ENCODE data around the gene SRBD1.

The SRBD1 gene

DNA sequence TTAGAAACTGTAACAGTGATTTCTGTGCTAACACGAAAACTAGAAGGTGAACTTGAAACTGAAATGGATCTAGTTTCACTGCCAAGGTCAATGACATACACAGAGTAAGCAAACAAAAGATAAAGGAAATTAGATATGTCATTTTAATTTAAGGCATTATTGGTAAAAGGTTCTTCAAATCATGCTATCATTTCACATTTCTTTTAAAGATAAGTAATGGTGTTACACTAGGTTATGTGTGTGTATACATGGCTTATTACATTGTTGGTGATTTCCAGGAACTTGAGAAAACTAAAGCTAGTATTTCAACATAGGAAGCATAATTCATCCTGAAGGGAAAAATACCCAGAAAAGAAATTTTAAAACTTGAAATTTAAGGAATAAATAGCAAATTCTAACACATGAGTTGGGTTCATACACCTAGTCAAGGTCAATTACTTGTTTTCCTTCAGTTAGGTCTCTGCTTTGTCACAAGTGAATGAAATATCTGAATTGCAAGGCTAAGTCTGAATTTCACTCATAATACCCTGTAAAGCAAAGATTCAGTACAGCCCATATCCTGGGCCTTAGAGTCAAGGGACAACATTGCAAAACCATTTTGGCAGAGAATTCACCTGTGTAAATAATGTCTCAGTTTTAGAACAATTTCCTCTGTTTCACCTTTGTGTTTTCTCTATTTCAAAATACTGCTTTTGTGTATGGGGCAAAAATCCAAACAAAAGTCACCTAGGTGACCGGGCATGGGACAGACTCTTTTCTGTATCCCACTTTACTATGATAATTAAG, 141.6 kb downstream of the SRBD1 start:
- no peak for DNase-seq (ENCODE audit: low read depth)

DNA sequence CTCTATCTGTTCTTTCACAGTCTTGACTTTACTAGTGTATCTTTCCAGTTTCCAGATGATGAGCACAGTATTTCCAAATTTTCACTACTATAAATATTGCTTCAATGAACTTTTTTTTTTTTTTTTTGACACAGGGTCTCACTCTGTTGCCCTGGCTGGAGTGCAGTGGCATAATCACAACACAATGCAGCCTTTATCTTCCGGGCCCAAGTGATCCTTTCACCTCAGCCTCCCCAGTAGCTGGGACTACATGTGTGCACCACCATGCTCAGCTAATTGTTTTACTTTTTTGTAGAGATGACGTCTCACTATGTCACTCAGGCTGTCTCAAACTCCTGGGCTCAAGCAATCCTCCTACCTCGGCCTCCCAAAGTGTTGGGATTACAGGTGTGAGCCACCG, 142.8 kb downstream of the SRBD1 start:
- no peak for DNase-seq (ENCODE audit: low read depth)

DNA sequence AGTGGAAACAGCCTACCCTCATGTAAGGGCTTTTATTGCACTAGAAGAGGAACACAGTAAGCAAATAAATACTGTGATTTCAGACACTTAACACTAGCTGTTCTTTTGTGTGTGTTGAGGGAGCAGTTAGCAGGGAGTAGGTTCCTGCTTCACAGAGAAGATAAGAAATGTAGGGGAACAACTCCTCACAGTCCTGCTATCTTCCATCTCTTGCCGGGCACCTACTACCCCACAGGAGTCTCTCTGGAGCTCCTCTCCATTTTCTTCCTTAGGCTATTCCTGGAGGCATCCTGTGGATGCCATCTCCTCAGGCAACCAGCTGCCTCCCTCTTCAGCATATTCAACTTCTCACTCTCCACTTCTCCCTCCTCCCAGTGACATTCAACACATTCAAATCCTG, 145.0 kb downstream of the SRBD1 start:
- no peak for DNase-seq (ENCODE audit: low read depth)

DNA sequence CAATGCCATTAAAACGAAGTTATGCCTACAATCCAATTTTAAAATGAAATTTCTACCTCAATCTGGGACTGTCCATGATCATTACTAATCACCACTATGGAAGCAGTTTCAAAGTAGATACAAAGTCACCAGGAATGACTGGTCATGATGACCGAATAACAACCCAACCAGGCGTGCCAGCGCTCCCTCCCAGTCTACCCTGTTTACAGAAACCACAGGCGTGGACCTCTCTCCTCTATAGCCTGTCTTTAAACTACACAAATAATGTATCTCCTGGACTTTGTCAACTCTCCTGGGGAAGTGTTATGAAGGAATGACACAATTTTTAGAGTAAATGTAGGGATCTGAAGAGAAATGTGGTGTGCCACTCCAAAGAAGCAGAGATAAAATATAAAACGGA, 150.2 kb downstream of the SRBD1 start:
- DNase-seq (ENCODE audit: low read depth), result no peak

DNA sequence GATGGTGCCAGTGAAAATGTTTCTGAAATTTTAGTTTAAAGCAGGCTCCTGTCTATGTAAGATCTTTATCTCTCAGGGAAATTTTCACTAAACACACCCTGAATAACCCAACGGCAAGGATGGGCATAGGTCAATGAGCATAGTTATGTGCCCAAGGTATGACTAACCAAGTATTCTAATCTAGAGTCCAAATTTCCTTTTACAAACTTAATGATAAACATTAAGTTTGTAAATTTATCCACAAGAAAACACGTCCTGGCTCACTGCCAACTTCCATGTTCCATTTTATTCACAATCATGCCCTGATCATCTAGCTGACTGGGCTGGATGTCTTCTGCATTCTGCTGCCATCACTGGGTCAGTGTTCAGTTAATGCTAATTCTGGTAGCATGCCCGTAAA, 151.2 kb downstream of the SRBD1 start:
- no peak for DNase-seq (ENCODE audit: low read depth)

DNA sequence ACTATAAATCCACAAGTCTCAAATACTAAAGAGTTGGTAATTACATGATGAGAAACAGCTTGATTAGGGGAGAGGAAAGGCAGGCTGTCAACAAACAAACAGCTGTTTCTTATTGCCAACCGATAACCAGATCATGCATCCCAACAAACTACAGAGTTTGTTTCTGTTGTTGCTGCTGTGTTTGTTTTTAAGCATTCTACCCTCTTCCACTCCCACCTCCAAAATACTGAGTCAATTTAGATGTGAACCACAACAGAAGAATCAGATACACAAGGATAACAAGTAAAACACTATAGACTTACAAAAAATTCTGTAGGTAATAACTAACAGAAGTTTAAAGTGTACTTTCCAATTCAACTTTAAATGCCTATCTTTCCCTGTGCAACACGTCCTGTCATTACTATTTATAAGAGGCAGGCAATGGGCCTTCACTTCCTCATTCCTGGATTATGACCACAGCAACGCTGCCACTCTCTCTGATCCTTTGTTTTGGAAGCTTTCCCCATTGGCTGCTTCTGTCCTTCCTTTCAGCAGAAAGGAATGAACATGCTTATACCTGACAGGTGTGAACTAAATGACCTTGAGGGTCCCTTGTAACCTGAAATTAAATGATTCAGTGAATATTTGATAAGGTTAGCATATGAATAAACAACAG, 152.0 kb downstream of the SRBD1 start:
- DNase-seq (ENCODE audit: low read depth), result no peak

DNA sequence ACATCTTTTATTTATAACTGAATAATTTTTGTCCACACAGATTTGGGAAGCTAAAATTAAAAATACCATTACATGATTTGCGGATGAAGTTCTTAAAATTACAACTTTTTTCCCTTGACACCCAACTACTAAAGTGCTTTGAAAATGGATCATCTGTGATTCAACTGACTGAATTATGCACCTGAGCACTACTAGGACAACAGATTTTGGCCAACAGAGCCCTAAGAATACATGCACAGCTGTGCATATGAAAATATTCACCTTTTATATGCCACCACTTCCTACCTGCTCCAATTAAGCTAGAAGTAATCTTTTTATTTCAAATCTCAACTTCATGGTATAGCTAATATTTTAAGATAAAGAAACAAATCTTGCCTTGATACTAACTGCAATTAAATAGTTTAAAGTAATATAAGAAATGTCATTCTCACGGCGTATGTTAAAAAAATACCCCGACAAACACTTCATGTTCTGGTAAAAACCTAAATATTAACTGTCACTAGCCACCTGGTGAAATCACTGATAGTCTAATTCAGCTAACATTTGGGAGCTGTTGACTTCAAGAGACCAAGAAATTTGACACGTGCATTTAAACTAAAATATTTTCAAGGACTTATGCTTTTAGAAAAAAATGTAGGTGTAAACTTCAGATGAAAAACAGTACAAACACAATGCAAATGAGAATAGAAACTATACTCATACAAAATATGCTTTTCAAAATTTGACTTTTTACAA, 153.7 kb downstream of the SRBD1 start:
- DNase-seq (ENCODE audit: low read depth), result no peak

DNA sequence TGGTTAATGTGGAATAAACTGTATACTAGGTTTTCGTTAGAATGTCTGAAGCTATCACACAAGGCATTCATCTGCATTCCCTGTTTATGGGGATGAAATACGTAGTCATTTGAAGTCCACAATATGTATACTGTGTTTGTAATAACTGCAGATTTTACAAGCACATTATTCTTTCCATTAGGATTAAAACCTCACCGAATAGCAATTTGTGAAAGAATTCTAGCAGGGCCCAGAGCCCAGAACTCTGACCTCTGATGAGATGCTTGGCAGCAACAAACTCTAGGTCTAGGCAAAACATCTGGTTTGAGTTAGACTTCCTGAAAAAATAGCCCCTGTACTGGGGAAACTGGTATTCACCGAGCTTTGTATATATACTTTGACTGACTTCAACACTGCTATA, 158.2 kb downstream of the SRBD1 start:
- peak; percentile 83 for DNase-seq (ENCODE audit: low read depth)

DNA sequence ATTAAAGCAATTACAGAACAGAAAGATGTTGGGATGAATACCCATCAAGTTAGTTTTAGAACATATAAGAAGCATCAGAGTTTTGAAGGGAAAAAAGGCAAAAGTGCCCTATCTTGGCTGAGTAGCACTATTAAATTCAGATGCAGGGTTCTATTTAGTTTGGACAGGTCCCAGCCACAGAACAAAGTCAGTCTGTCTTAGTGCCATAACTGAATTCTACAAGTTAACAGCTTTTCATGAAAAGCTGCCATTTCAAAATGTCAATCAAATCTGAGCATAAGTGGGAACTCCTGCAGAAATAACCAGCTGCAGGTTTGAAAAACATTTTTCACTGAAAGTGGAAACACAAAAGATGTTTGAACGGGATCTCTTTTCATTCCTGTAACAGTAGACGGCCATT, 160.4 kb downstream of the SRBD1 start:
- no peak for DNase-seq (ENCODE audit: low read depth)

DNA sequence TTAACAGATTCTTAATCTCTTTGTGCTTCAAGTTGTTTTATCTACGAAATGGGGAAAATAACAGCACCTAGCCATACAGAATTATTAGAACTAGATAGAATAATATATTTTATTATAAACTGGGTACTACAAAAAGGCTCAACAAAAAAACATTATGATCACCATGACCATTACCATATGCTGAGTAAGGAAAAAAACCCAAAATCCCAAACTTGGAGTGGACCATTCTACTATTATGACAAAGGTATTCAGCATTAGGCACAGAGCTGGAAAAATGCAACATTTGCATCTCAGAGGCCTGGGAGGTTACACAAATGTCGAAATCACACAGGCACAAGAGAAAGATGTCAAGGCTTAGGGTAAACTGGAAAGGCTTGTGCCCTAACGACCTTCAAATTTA, 162.8 kb downstream of the SRBD1 start:
- no peak for DNase-seq (ENCODE audit: low read depth)

DNA sequence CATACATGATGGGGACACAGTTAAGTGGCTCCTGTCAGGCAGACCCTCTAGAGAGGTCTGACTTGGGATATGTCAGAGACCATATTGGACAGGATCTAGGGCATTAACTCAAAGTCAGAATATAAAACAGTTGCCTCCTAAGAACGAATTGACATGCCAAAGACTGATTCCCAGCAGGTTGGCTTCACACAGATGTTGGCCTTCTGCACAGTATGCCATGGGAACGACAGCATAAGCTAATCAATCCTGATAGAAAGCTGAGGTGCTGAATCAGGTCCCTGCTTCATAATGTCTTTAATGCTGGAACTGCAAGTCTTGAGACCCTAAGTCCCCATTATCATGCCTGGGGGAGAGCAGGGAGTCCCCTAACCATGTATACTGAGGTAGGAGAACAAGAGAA, 165.1 kb downstream of the SRBD1 start:
- DNase-seq (ENCODE audit: low read depth), result no peak

DNA sequence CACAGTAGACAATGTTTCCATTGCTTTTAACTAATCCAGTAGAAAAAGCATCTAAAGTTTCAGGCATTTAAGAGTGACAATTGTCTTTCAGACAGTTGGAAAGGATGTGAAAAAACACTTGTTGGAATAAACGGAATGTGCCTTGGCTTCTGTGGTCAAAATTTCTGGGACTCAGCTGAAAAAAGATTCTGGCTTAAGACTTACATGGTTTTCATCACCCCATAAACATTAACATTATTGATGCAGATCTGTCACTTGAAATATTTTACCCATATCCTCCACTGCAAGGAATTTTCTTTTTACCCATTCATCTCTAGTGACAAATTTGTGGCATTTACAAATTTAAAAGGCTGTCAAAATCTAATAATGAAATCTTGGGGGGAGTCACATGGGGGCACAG, 166.0 kb downstream of the SRBD1 start:
- DNase-seq (ENCODE audit: low read depth), result peak; percentile 57

DNA sequence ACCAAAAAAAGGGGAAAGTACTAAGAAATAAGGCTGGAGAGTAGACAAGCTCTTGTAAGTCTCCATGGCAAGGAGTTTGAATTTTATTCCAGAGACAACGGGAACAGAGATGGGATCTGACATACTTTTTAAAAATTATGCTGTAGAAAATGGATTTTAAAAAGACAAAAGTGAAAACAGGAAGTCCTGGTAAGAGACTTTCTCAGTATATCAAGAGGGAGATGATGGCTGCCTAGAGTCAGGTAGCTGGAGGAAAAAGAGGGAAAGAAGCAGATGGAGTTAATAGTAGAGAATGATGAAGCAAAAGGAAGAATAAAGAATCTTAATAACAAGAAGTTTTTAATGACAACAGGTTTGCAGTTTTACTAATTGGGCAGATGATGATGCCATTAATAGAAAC, 168.1 kb downstream of the SRBD1 start:
- no peak for DNase-seq (ENCODE audit: low read depth)

DNA sequence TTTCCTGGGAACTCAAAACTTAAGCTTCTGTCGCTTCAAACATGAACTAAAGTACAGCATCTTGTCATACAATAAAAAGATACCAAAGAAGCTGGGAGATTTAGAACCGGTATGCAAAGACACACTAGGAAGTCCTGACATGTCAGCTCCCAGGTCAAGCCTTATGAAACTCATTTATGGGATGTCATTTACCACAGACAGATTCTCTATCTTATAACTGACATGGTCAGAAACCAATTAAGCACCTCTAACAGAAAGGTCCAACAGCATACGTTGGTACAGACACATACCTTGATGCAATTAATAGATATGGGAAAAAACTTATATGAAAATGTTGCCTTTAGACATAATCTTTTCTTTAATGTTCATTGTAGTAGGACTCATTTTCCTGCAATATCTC, 169.0 kb downstream of the SRBD1 start:
- no peak for DNase-seq (ENCODE audit: low read depth)

DNA sequence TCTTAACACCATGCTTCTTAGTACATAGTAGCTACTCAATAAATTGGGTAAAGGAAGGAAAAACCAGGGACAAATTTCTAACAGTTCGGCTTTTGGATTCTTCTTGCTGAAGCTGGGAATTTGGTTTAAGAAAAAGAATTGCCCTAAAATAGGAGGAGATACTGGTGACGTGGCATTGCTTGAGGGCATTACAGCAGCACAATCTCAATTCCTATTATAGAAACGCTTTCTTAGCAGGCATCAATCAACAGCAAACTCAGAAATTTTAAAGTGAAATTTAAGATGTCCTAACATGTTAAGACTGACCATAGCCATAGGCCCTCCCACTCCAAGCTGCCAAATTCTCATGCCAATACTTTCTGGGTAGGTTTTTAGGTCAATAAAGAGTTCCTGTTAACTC, 169.5 kb downstream of the SRBD1 start:
- no peak for DNase-seq (ENCODE audit: low read depth)

DNA sequence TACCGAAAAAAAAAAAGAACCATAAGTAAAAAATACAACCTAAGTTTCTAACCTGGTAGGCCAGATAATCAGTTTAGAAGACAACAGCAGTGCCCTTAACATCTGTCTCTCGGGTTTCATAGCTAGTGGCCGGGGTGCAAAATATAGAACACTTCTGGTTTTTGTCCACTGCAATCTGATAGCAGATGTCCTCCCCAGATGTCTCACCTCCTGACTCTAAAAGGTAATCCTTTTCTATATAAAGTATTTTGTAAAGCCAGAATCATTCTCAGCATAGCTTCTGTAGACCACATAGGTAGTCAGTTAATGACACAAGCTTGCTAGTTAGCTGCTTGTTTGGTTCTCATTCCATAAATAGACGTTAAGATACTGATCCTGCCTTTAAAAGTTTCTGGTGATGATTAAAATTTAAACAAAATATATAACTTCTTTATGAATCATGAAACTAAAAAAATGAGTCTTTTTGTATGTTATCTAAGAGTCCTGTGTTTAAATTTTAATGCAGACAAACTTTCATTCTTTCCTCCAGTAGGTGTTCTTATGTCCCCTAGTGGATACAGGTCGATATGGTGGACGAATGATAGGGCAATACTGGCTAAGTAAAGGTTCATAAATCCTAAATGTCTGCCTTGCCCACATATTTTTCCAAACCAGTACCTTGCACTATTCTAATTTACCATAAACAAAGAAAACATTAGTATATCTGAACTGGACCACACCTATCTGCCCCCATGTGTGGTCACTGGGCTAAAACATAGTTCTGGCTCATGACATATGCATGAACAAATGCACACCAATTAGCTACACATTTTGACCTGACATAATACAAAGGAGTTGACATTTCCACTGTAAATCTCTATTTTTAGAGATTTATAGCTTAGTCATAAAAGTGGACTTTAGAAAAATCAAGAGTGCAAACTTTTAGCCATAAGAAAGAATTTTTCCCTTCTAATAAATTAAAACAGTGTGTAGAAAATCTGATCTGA, 171.0 kb downstream of the SRBD1 start:
- peak; percentile 21 for DNase-seq (ENCODE audit: low read depth)

DNA sequence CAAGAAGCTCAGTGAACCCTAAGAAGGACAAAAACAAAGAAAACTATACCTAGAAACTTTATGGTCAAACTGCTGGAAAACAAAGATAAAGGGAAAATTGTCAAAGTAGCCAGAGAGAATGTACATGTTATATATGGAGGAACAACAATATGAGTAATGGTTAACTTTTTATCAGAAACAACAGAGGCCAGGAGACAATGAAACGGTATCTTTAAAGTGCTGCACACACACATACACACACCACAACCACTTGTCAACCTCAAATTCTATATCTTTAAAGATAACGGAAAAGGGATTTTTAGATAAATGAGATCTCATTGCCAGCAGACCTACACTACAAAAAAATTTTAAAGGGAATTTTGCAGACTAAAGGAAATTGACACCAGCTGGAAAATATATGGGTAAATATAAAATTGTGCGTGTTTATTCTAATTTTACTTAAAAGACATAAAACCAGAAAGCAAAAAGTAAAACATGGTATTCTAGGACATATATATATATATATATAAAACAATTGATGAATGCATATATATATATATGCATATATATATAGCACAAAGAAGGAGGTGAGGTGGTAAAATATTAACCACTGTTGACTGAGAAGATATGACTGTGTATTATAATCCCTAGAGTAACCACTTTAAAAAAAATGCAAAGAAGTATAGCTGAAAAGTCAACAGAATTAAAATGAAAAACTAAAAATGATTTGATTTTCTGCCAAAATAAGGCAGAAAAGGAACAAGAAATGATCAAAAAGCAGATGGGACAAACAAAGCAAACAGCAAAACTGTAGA, 172.0 kb downstream of the SRBD1 start:
- no peak for DNase-seq (ENCODE audit: low read depth)

DNA sequence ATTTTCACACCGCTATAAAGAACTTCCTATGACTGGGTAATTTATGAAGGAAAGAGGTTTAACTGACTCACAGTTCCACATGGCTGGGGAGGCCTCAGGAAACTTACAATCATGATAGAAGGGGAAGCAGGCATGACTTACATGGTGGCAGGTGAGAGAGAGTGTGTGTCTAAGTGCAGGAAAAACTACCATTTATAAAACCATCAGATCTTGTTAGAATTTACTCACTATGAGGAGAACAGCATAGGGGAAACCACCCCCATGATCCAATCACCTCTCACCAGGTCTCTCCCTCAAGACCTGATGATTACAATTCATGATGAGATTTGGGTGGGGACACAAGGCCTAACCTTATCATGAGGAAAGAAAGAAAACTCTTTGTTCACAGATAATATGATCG, 174.6 kb downstream of the SRBD1 start:
- DNase-seq (ENCODE audit: low read depth), result no peak

DNA sequence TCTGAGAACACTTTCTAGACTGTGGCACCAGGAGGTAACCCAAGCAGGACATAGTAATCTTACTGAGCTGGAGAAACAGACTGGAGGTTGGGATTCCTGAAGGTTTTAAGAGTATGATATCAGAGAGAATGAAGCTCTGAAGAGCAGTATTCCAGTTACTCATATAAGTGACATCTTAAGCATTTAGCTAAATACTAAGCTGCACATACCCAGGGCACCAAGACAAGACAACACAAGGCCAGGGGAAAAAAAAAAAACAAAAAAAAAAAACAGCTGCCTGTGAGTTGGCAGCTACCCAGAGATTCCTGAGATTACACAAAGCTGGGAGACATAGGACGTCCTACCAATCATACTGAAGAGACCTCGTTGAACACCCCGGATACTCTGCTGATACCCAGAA, 175.8 kb downstream of the SRBD1 start:
- peak; percentile 72 for DNase-seq (ENCODE audit: low read depth)

DNA sequence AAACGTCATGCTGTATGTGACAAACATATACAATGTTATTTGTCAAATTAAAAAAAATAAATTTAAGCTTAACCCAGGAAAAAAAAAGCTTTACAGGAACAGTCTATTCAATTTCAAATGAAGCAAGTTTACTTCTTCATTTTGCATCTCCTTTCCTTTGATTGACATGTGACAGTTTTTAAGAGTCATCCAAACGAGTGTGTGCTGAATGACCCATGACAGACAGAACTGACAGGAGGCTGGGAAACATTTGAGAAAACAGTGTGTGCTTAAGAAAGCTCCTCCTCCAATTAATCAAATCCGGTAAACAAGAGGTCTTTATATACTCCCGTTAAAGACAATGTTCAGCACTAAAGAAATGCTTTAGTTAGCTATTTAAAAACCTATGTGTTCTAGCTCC, 177.7 kb downstream of the SRBD1 start:
- DNase-seq (ENCODE audit: low read depth), result no peak

DNA sequence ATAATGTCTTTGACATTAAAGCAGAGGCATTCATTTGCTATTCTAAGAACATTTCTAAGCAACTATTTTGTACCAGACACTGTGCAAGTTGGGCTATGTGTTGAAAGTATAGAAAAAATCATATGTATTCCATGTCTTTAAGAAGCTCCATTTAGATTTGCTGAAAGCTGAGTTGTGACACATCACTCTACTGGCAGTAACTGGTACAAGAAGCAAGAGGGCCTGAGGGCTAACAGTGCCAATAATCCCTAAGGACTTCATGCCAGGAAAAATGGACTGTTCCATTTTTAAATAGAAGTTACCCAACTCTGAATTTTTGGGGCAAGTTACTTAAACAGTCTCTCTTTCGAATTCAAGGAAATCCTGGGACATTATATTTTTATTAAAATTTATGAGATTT, 178.7 kb downstream of the SRBD1 start:
- DNase-seq (ENCODE audit: low read depth), result no peak

All from GM04504 (cell line).